Middle frontal gyrus (tissue), 1 donor: Measurements from ENCODE around the gene AVPI1.
"Not testable (repeated sequence)": the region's sequence is repeated elsewhere in the genome, so short reads cannot be mapped to it uniquely, and the experiment has no call there.

Experiments
- DNase-seq: peaks from one replicate; pipeline ENCODE4 v3.0.0-alpha.2; 2015; ENCODE audit warnings: low spot score; ENCODE audit errors: extremely low spot score

The AVPI1 gene

DNA sequence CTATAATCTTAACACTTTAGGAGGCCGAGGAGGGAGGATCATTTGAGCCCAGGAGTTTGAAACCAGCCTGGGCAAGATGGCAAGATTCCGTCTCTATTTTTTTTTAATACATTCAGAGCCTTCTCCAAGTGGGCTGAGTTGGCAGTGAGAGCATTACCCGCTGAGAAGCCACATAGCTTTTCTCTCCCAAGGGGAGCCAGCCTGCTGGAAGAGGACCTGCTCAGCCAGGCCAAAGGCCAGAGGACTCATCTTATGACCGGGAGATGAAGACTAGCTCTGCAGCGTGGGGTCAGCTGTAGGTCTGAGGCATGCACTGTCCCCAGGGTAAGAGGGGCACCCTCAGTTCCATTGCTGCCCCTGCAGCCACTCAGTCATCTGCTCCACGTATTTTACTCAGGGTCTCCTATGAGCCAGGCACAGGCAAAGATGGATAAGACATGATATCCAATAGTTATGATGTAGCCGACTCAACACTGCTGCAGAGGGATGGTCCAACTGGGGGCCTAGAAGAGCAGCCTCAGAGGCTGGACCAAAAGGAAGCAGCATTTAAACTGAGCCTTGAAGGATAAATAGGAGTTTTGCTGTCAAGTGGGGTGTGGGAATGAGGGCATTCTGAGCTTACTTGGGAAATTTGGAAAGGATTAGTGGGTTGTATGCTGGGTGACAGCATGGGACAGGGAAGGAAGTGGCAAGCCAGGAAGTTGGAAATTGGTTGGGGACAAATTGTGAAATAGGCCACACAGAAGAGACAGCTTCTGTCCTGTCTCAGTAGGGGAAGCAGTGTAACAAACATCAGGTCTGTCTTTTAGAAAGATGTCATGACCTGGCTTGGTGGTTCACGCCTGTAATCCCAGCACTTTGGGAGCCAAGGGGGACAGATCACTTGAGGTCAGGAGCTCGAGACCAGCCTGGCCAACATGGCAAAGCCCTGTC lies 24.9 kb upstream of the AVPI1 start:
- no peak for DNase-seq

DNA sequence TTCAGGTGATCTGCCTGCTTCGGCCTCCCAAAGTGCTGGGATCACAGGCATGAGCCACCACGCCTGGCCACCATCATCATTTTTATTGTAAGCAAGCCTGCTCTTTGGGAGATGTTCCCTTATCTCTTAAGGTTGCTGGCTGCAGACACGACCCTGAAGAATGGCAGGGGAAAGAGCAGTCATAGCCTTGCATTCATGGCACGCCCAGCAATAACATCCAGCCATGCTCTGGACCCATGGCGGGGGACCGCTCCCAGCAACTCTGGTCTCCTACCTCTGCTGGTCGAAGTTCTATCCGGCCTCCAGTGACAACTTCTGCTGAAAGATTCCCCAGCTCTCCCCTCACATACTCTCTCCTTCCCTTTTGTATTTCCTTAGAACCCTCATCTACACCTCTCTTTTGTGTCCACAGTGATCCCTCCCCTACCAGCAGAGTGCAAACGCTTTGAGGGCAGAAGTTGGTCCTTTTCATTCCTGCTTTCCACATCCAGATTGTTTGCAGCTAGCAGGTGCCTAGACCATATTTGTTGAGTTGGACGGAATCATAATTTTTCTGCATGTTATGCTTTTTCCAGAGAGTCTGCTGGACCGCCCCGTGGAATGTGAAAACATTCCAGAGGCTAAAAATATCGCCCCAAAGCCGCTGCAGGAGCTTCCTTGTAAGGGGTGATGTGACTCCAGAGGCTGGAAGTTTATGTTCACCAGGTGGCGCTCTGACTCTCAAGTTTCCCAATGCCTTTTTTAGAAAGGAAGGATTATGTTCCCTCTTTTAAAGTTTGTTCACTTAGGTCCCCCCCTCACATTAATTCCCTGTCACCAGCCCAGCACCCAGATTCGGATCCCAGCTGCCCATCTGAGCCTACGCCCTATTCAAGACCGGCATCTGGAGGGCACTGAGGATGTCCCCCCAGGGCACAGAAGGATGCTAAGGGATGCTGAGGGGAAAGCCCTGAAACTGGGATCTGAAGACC lies 22.2 kb upstream of the AVPI1 start:
- DNase-seq, result no peak

DNA sequence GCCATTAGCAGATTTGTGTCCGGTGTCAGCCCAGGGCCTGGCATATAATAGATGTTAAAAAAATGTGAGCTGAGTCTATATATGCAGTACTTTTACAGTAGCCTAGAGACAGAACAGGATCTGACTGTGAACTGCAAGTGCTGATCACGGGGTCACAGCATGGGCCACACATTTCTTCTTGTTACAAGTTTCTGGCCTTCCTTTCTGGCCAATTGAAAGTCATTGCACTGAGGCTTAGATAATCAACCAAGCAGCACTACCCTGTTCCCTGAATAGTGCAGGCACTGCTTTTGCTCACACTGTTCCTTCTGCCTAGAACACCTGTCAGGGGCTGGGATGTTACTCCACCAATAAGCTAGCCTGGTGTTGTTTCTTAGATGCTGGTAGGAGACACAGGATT lies 21.1 kb upstream of the AVPI1 start:
- DNase-seq, result no peak

DNA sequence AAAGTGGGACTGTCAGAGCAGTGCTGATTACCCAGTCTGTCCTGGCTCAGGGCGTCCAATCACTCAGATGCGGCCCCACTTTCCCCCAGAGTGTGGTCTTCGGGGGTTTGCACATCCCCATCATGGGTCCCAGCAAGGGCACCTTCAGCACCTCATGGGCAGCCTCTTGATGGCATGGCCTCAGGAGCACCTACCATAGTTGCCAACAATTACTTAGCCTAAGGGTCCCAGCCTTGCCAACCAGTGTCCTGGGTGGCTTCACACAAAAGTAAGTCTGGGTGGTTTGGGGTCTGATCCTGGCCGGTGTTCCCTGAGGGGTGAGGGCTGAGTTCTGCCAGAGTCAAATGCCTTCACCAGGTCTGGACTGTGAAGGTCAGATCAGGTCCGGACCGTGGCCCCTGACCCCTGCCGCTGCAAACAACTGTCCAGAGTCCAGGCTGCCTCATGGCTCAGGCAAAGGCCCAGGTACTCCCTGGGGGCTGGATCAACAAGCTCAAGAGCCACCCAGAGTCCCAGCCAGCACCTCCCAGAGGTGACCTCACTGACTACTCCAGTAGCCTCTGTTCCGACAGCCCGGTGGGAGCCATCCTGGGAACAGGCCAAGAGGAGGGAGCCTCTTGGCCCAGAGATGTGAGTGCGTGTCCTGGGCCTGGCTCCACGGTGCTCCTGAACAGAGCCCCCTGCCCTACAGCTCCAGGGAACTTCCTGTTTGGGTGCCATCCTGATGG lies 20.3 kb upstream of the AVPI1 start:
- DNase-seq, result no peak

DNA sequence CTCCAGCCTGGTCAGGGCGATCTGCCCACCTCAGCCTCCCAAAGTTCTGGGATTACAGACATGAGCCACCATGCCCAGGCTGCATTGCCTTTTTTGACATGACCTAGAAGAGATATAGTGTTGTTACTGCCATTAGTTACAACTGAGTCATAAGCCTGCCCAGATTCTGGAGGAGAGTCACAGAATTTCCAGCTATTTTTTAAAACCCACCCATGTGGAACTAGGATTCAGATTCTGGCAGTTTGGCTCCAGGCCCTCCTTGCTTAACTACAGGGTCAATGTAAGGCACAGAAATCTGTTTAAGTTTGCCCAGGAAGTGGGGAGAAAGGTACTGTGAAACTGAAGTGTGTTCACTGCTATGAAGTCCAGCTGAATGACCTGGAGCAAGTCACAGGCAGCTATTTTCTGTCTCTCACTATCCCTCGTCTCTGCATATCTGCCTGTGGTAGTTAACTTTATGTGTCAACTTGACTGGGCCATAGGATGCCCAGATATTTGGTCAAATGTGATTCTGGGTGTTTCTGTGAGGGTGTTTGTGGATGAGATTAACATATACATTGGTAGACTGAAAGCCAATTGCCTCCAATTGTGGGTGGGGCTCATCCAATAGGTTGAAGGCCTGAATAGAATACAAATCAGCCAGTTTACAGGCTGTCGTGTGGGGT lies 18.1 kb upstream of the AVPI1 start:
- DNase-seq, result no peak

DNA sequence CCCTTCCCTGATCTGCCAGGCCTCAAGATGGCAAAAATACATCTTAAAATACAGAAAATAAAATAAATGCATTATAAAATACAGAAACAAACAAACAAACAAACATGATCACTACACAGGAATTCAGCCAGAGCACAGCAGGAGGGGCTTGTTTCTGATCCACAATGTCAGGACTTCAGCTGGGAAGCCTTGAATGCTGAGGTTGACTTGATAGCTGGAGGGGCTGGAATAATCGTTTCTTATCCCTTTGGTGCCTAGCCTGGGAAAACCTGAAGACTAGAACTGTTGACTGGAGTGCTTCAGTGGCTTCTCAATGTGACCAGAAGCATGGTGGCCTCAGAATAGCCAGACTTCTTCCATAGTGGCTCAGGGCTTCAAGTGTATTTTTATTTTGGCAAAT lies 17.3 kb upstream of the AVPI1 start:
- no peak for DNase-seq

DNA sequence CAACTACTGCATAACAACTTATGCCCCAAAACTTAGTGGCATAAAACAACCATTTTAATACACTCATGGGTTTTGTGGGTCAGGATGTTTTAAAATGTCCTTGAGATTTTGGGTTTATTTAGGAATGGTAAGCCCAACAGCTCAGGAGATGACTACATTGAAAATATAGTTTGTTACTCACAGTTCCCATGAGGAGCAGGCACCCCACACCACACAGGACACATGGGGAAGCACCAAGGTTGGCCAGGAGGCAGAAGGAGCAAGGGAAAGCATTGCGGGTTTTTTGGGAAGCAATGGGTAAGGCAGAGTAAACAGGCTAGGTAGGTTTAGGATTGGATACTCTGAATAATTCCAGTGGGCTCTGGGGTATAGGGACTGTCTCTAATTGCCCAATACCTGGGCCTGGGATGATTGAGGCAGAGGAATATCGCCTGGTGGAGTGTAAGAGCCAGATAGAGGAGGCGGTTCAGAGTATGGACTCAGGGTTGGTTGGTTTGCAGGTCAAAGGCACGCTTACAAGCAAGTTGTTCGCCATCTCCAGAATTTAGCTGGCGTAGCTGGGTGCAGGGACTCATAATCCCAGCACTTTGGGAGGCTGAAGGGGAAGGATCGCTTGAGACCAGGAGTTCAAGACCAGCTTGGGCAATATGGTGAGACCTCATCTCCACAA lies 16.5 kb upstream of the AVPI1 start:
- DNase-seq, result no peak

DNA sequence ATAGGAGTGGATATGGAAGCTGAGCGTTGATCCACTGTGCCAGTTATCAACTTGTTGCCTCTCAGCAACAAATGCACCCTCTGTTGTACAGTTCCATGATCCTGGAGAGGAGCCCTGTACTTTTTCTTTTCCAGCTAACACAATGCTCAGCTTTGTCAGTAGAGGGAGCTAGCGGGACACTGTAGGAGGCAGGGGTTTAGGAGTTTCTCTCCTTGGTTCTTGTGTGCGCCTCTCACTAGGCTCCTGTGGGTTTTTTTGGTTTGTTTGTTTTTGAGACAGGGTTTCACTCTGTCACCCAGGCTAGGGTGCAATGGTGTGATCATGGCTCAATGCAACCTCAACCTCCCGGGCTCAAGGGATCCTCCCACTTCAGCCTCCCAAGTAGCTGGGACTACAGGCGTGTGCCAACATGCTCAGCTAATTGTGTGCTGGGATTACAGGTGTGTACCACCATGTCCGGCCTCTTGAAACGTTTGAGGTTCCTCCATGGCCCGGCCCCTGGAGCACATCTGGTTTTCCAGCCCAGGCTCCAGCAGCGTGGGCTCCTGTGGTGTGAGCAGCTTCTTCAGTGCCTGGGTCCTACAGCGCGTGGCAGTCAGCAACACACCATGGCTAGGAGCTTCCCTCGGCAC lies 14.5 kb upstream of the AVPI1 start:
- DNase-seq, result peak; percentile 58

DNA sequence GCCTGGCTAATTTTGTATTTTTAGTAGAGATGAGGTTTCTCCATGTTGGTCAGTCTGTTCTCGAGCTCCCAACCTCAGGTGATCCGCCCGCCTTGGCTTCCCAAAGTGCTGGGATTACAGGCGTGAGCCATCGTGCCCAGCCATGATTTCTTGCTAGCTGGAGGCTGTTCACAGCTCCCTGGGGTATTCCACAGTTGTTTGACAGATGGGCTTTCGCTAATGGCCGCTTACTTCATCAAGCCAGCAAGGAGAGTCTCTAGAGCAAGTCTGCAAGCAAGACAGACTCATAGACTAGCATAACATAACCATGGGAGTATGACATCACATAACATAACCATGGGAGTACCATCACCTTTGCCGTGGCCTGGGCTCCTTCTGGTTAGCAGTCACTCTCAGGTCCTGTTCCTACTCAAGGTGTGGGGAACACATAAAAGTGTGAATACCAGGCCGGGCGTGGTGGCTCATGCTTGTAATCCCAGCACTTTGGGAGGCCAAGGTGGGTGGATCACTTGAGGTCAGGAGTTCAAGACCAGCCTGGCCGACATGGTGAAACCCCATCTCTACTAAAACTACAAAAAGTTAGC lies 11.1 kb upstream of the AVPI1 start:
- DNase-seq, result not testable (repeated sequence)

DNA sequence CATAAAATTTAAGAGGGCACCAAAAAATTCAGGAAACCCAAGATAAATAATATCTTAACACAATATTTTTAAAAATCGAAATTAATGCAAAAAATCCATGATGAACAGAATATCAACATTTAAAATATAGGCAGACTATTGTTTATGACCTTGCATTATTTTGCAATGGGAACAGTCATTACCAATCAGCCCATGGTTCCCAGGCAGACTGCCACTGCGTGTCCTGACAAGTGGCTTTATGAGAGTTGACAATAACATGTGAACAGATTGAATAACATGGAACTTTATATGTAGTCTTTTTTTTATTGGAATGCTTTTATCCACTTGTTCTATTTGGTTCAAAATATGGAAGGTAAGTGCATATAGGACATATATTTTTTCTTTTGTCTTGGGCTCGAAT lies 3.1 kb upstream of the AVPI1 start:
- DNase-seq, result no peak

DNA sequence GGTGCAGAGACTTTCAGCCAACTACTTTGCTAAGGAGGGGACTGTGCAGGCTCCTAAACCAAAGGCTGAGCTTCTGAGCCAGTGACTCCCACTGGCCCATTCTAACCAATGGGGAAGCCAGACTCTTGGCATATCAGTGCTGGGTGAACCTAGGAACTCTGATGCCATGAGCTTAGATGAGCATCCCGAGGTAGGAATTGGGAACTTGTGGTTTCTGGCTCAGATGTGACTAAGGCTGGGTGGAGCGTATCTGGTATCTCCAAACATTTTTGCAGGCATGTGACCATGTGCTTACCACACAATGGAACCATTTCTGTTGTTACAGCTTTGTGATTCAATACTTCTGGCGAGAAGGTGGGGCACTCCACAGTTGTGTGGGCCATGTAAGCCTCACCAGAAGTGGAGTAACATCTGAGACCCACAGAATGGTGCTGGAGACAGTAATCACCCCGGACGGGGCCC lies 2.5 kb upstream of the AVPI1 start:
- no peak for DNase-seq

DNA sequence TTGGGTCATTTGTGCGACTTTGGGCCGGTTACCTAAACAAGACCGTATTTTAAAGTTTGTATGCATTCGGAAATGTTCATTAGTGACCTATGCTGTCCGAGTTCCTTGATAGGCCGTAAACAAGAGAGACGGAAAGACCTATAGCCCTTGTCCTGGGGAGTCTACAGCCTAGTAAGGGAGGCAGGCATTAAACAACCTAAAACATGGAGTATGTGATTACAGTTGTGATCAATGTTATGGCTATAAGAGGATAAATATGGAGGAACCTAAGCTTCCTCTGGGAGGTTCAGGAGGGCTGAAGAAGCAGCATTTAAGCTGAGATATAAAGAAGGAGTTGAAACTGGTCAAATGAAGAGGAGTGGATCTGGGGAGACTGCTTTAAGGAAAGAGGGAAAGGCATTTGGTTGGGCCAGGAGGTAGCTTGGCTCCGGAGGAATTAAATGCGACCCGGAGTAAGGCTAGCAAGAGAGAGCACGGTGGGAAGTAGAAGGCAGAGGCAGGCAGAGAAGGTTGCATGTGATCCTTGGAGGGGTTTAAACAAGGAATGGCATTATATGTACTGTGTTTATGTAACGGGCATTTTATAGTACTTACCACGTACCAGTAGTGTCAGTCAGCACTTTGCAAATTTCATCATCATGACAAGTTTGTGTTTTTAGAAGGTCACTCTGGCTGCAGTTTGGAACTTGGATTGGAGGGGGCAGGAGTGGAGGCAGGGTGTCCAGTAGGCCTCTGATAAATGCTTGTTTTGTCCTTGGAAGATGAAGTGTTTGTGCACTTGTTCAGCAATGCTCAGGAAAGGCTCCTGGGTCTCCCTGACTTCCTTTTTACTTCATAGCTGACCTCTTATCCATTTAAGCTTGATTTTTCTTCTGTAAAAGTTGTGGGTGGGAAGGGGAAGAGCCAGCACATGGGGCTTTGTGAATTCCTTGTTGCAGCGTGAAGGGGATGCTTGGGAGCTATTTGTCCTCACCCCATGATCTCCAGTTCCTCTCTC lies 1.0 kb upstream of the AVPI1 start:
- no peak for DNase-seq

DNA sequence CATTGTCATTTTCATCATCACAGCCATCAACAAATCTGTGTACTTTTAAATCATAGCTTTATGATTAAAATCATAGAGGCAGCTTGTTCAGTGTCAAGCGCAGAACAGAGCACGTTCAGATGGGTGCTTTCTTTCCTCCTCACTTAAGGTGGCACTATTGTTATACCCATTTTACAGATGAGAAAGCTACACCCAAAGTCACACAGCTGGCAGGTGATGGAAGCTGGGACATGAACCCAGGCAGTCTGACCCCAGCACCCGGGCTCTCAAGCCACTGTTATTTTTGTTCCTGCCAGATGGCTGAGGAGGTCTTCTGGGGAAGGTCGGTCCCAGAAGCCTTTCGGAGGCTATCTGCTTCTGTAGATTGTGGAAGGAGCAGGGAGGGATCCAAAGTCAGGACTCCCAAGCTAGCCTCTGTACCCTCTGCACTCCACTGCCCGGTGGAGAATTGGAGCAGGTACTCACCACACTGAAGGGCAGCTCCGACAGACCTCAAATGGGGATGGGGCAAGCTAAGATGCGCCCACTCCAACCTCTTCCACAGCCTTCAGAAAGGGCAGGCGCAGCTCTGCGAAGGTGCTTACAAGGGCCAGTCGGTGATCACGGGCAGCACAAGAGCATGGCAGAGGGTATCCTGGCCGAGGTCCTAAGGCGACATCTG lies 610 bp downstream of the AVPI1 start:
- no peak for DNase-seq

DNA sequence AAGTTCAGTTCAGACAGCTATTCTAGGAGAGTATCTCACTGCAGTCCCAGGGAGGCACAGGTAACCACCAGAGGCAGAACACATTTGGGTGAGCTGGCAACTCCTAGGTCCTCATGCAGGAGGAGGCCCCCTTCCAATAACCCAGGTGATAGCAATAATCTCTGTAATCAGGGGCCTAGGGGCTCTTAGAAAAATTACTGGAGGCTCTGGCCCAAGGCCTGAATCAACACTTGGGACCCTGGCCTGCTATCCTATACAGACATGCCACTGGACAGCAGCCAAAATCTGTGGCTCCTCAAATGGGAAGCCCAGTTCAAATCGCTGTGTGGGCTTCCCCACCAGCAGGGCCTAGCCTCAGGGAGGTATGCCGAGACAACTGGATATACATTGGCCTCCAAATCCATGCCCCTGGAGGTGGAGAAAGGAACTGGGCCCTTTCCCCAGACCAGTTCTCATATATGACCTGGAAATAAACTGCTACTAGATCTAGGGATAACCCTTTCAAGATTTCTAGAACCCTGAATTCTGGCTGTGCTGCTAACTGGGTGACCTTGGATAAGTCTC lies 1.6 kb downstream of the AVPI1 start:
- DNase-seq, result no peak

DNA sequence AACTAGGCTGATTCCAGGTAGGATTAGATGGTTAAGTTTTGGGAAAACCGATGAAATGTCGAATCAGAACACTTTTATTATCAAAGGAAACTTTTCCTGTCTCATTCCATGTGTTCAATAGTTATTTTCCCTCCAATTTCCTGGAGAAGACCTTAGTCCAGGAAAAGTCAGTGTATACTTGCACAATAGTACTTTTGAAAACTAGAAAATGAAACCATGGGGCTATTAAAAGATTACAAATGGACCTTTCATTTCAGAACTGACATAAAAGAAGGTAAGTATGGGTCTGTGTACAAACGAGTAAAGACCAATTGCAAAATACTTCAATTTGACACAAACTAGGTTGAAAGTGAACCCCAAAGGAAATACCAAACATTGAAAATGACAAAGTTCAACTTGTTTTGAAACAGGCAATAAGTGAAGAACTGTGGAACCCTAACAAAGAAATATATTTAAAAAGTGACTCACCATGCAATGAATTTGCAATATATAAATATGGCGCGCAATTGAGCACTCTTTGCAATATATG lies 2.1 kb downstream of the AVPI1 start:
- no peak for DNase-seq

DNA sequence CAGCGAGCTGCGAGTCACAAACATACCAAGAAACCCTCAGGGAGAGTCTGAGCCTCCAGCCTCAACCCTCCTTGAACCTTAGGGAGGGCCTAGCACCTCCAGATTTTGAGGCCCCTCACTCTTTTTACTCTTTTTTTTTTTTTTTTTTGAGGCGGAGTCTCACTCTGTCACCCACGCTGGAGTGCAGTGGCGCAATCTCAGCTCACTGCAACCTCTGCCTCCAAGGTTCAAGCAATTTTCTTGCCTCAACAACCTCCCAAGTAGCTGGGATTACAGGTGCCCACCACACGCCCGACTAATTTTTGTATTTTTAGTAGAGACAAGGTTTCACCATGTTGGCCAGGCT lies 2.7 kb downstream of the AVPI1 start:
- DNase-seq, result not testable (repeated sequence)
